K562 (cell line): ENCODE data around the gene NAT10. TPM values are rescaled to one million over a fixed set of nuclear protein-coding genes. Genes with fewer than 3 reads are reported as not detected.

Experiments used
- ARID2 ChIP-seq: fragments of 450-650 bp; IDR thresholded peaks from 2 replicates; pipeline ENCODE4 v1.6.1; 2017; ENCODE audit warnings: antibody characterized with exemption, mild to moderate bottlenecking
- CBX1 ChIP-seq: sonication (generic); IDR thresholded peaks from 2 replicates; pipeline ENCODE4 v1.6.1; 2016; ENCODE audit warnings: antibody characterized with exemption, low read depth, mild to moderate bottlenecking
- CBX8 ChIP-seq: fragments of 200-600 bp; sonication (generic); IDR thresholded peaks from 2 replicates; pipeline ENCODE4 v1.6.1; 2012; ENCODE audit warnings: borderline replicate concordance, mixed run types, low read depth, mild to moderate bottlenecking, moderate library complexity, mixed read lengths, low read length, control low read depth, inconsistent platforms; ENCODE audit not compliant: poor library complexity, severe bottlenecking; ENCODE audit errors: extremely low read depth
- CREB1 ChIP-seq, 2 experiments: sonication (generic) in 1 of 2; formaldehyde crosslinking in 1 of 2; IDR thresholded peaks; 2 replicates each; pipeline versions ENCODE4 v1.6.1 to v1.8.0; 2012 to 2022; ENCODE audit warnings: inconsistent platforms in 1 of 2, mild to moderate bottlenecking in 1 of 2, missing genetic modification reagents in 1 of 2, moderate library complexity in 1 of 2
- CREBBP ChIP-seq: IDR thresholded peaks from one replicate; pipeline ENCODE4 v1.6.1; 2012; ENCODE audit warnings: low read depth, mild to moderate bottlenecking, control low read depth, inconsistent platforms, low read length
- EGR1 ChIP-seq: fragments of 450-650 bp; conservative IDR thresholded peaks from 2 replicates; pipeline ENCODE4 v1.6.1; 2017; ENCODE audit warnings: mild to moderate bottlenecking
- ETV6 ChIP-seq, 3 experiments: fragments of 150-350 bp in 1 of 3; sonication (generic) in 1 of 3; formaldehyde crosslinking in 1 of 3; IDR thresholded peaks; 2 replicates each; pipeline versions ENCODE4 v1.6.1 to v1.8.0; 2014 to 2022; ENCODE audit warnings: borderline replicate concordance in 2 of 3, low read depth in 2 of 3, antibody characterized with exemption in 1 of 3, low read length in 1 of 3, mild to moderate bottlenecking in 1 of 3, missing genetic modification reagents in 1 of 3
- FOS ChIP-seq: IDR thresholded peaks from 3 replicates; pipeline ENCODE4 v1.6.1; 2011; ENCODE audit not compliant: insufficient read length; ENCODE audit errors: extremely low read depth
- HDAC2 ChIP-seq: fragments of 450-650 bp; IDR thresholded peaks from 2 replicates; pipeline ENCODE4 v1.6.1; 2016; ENCODE audit warnings: mild to moderate bottlenecking
- HNRNPL ChIP-seq: fragments of 200-400 bp; formaldehyde crosslinking; IDR thresholded peaks from 2 replicates; pipeline ENCODE4 v1.6.1; 2017; ENCODE audit warnings: low read depth, mild to moderate bottlenecking, low read length
- MXI1 ChIP-seq: IDR thresholded peaks from 2 replicates; pipeline ENCODE4 v1.6.1; 2011; ENCODE audit warnings: low read depth, mild to moderate bottlenecking, improper control_type of control experiment, low read length
- NFXL1 ChIP-seq: fragments of 450-650 bp; formaldehyde crosslinking; IDR thresholded peaks from 2 replicates; pipeline ENCODE4 v1.4.0; 2021; ENCODE audit warnings: mild to moderate bottlenecking
- NR3C1 ChIP-seq: sonication (generic); formaldehyde crosslinking; IDR thresholded peaks from 2 replicates; pipeline ENCODE4 v1.8.1; 2022; ENCODE audit warnings: missing genetic modification reagents
- PHF20 ChIP-seq: fragments of 450-650 bp; IDR thresholded peaks from 2 replicates; pipeline ENCODE4 v1.6.1; 2018; ENCODE audit not compliant: partially characterized antibody
- PURB ChIP-seq: sonication (generic); formaldehyde crosslinking; IDR thresholded peaks from 2 replicates; pipeline ENCODE4 v1.9.0; 2021; ENCODE audit warnings: low read depth, mild to moderate bottlenecking, missing genetic modification reagents
- RCOR1 ChIP-seq, 2 experiments: IDR thresholded peaks; 2 replicates each; pipeline ENCODE4 v1.6.1; 2012; ENCODE audit warnings: low read depth in 2 of 2, low read length in 2 of 2, borderline replicate concordance in 1 of 2, improper control_type of control experiment in 1 of 2
- SRSF9 ChIP-seq: fragments of 200-400 bp; formaldehyde crosslinking; IDR thresholded peaks from 2 replicates; pipeline ENCODE4 v1.6.1; 2017; ENCODE audit warnings: low read depth, low read length, borderline replicate concordance
- ZNF324 ChIP-seq: fragments of 250-450 bp; sonication (Bioruptor Pico); IDR thresholded peaks from 2 replicates; pipeline ENCODE4 v1.4.0; 2020; ENCODE audit warnings: mild to moderate bottlenecking
- polyA plus RNA-seq, 8 experiments: library from polyadenylated mRNA; depleted of rRNA in 4 of 8; stranded (reverse) in 5 of 8; unstranded in 3 of 8; fragments of >200 nt; fragmentation: Nextera tagmentation in 2 of 8; fragmentation: Illumina TruSeq in 1 of 8; extraction: Ambion mirVana in 2 of 8; extraction: Trizol in 1 of 8; gene quantifications; 2 replicates each; pipeline versions ENCODE4 v1.2.1 to v1.2.3, GENCODE V29; 2011 to 2014; ENCODE audit warnings: inconsistent platforms in 1 of 8, missing spikeins in 1 of 8
- total RNA-seq, 7 experiments: library from RNA; depleted of rRNA in 6 of 7; stranded (reverse); fragments of >200 nt in 6 of 7; fragmentation: Illumina TruSeq in 2 of 7; extraction: Trizol in 2 of 7; gene quantifications; 2 replicates each; pipeline versions ENCODE4 v1.2.1 to v1.2.3, GENCODE V29; 2011 to 2021; ENCODE audit warnings: low replicate concordance in 1 of 7
- TF ChIP-seq, protein P1 (sequence below): fragments of 250-450 bp; sonication (Bioruptor Pico); IDR thresholded peaks from 2 replicates; pipeline ENCODE4 v1.5.0; 2020; ENCODE audit warnings: mild to moderate bottlenecking, borderline replicate concordance
- TF ChIP-seq, protein P2 (sequence below): fragments of 450-650 bp; formaldehyde crosslinking; conservative IDR thresholded peaks from 2 replicates; pipeline ENCODE4 v1.4.0; 2022; ENCODE audit warnings: mild to moderate bottlenecking, missing genetic modification characterization
- TF ChIP-seq, protein P3 (sequence below): fragments of 450-650 bp; IDR thresholded peaks from 2 replicates; pipeline ENCODE4 v1.6.1; 2018; ENCODE audit warnings: mild to moderate bottlenecking, low read depth; ENCODE audit not compliant: partially characterized antibody
- TF ChIP-seq, protein P4 (sequence below): fragments of 250-450 bp; sonication (Bioruptor Pico); IDR thresholded peaks from 2 replicates; pipeline ENCODE4 v1.8.0; 2022; ENCODE audit warnings: moderate library complexity, mild to moderate bottlenecking, inconsistent platforms

The NAT10 gene
- total and polyA plus RNA-seq, 9 of the 15 experiments (the other 6 are each of a cell fraction or from before 2014, with no cell fraction given): 55.4 to 125 (median 86.3) TPM

DNA sequence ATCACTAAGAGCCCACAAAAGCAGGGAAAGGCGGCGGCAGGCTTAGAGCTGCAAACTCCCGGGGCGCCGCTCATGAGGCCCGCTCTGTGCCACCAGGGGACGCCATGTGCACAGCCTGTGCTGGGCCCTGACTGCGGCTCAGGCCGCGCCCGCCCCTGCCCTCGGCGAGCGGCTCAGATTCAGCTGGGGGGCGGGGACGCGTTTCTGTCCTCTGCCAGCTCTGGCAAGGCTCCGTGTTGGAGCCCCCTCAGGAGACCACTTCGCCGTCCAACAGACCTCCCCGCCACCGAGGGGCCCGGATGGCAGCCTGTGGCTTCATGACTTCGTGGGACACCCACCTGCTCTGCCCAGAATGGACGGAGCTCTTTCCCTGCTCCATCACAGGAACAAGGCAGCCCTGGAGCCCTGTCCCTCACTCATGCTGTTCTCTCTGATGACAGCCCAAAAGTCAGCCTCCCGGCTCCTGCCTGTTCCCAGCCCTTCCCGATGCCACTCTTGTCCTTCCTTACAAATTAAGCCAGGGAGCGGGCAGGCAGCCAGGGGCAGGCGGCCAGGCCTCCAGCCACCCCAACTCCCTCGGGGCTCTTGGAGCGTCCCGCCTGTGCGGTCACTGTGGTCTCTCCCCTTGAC lies 69.1 kb downstream of the NAT10 start (continued):
- no peak for TF ChIP-seq NR3C1 (CRISPR knock-in tag)
- peak in 1 of 2 experiments; percentile 43; a peak in 1 of 4 replicates for TF ChIP-seq RCOR1 (IDR thresholded peaks at IDR 0.05; ENCODE audit: borderline replicate concordance in 1 of 2, low read depth in 2 of 2, low read length in 2 of 2)
- peak; percentile 95 for TF ChIP-seq ARID2
- TF ChIP-seq ETV6 (IDR thresholded peaks at IDR 0.05; ENCODE audit: borderline replicate concordance in 1 of 2, low read depth in 2 of 2, low read length in 1 of 2): no peak
- TF ChIP-seq ETV6 (CRISPR knock-in tag; IDR thresholded peaks at IDR 0.05; ENCODE audit: borderline replicate concordance): no peak
- 0 out of 2 replicates have a peak, but pooled peaks have one; percentile 16 for TF ChIP-seq EGR1
- TF ChIP-seq CBX1: no peak
- TF ChIP-seq HNRNPL: no peak
- TF ChIP-seq MXI1: no peak
- TF ChIP-seq PHF20: no peak
- TF ChIP-seq, protein P1, sequence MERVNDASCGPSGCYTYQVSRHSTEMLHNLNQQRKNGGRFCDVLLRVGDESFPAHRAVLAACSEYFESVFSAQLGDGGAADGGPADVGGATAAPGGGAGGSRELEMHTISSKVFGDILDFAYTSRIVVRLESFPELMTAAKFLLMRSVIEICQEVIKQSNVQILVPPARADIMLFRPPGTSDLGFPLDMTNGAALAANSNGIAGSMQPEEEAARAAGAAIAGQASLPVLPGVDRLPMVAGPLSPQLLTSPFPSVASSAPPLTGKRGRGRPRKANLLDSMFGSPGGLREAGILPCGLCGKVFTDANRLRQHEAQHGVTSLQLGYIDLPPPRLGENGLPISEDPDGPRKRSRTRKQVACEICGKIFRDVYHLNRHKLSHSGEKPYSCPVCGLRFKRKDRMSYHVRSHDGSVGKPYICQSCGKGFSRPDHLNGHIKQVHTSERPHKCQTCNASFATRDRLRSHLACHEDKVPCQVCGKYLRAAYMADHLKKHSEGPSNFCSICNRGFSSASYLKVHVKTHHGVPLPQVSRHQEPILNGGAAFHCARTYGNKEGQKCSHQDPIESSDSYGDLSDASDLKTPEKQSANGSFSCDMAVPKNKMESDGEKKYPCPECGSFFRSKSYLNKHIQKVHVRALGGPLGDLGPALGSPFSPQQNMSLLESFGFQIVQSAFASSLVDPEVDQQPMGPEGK: no peak
- TF ChIP-seq, protein P2, sequence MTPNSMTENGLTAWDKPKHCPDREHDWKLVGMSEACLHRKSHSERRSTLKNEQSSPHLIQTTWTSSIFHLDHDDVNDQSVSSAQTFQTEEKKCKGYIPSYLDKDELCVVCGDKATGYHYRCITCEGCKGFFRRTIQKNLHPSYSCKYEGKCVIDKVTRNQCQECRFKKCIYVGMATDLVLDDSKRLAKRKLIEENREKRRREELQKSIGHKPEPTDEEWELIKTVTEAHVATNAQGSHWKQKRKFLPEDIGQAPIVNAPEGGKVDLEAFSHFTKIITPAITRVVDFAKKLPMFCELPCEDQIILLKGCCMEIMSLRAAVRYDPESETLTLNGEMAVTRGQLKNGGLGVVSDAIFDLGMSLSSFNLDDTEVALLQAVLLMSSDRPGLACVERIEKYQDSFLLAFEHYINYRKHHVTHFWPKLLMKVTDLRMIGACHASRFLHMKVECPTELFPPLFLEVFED (CRISPR knock-in tag): no peak
- no peak for TF ChIP-seq HDAC2
- TF ChIP-seq CREB1 (IDR thresholded peaks at IDR 0.05): 0 out of 2 replicates have a peak, but pooled peaks have one; percentile 5
- TF ChIP-seq CREB1 (CRISPR knock-in tag; IDR thresholded peaks at IDR 0.05): 0 out of 2 replicates have a peak, but pooled peaks have one; percentile 40
- TF ChIP-seq ZNF324 (CRISPR knock-in tag): no peak
- TF ChIP-seq NFXL1 (CRISPR knock-in tag): no peak
- TF ChIP-seq CBX8: no peak
- TF ChIP-seq PURB (CRISPR knock-in tag): no peak
- TF ChIP-seq, protein P3, sequence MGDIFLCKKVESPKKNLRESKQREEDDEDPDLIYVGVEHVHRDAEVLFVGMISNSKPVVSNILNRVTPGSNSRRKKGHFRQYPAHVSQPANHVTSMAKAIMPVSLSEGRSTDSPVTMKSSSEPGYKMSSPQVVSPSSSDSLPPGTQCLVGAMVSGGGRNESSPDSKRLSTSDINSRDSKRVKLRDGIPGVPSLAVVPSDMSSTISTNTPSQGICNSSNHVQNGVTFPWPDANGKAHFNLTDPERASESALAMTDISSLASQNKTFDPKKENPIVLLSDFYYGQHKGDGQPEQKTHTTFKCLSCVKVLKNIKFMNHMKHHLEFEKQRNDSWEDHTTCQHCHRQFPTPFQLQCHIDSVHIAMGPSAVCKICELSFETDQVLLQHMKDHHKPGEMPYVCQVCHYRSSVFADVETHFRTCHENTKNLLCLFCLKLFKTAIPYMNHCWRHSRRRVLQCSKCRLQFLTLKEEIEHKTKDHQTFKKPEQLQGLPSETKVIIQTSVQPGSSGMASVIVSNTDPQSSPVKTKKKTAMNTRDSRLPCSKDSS: no peak
- TF ChIP-seq FOS: no peak
- TF ChIP-seq, protein P4, sequence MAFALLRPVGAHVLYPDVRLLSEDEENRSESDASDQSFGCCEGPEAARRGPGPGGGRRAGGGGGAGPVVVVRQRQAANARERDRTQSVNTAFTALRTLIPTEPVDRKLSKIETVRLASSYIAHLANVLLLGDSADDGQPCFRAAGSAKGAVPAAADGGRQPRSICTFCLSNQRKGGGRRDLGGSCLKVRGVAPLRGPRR (CRISPR knock-in tag): no peak
- TF ChIP-seq CREBBP: no peak
- no peak for TF ChIP-seq SRSF9
